Liver (tissue), 3 donors: ENCODE measurements around the gene DOK6.

Source experiments
- CTCF ChIP-seq: fragments of 150-350 bp; IDR thresholded peaks from 2 replicates; pipeline ENCODE4 v1.5.1; 2017; ENCODE audit warnings: improper control_type of control experiment, low read depth, low read length; ENCODE audit not compliant: missing input control
- EGR1 ChIP-seq, 2 donors: IDR thresholded peaks; 2 replicates each; pipeline ENCODE4 v1.6.1; 2016 to 2018; ENCODE audit warnings: antibody characterized with exemption in 2 of 2, low read depth in 2 of 2
- GABPA ChIP-seq, 2 donors: IDR thresholded peaks in 1 of 2; conservative IDR thresholded peaks in 1 of 2; 2 replicates each; pipeline ENCODE4 v1.6.1; 2016; ENCODE audit warnings: antibody characterized with exemption in 2 of 2, mild to moderate bottlenecking in 1 of 2, moderate library complexity in 1 of 2
- HNF4G ChIP-seq: IDR thresholded peaks from 2 replicates; pipeline ENCODE4 v1.6.1; 2016; ENCODE audit warnings: antibody characterized with exemption
- JUND ChIP-seq, 2 donors: IDR thresholded peaks; 2 replicates each; pipeline ENCODE4 v1.6.1; 2016; ENCODE audit warnings: antibody characterized with exemption in 2 of 2
- MAX ChIP-seq: IDR thresholded peaks from 2 replicates; pipeline ENCODE4 v1.6.1; 2016; ENCODE audit warnings: antibody characterized with exemption
- RAD21 ChIP-seq, 2 donors: IDR thresholded peaks; 2 replicates each; pipeline ENCODE4 v1.6.1; 2016; ENCODE audit warnings: antibody characterized with exemption in 2 of 2, mild to moderate bottlenecking in 2 of 2
- REST ChIP-seq: IDR thresholded peaks from 2 replicates; pipeline ENCODE4 v1.6.1; 2016; ENCODE audit warnings: antibody characterized with exemption, mild to moderate bottlenecking
- RXRA ChIP-seq, 2 donors: IDR thresholded peaks; 2 replicates each; pipeline ENCODE4 v1.6.1; 2017 to 2018; ENCODE audit warnings: antibody characterized with exemption in 2 of 2, mild to moderate bottlenecking in 1 of 2
- SP1 ChIP-seq: IDR thresholded peaks from 2 replicates; pipeline ENCODE4 v1.6.1; 2018; ENCODE audit warnings: antibody characterized with exemption, mild to moderate bottlenecking
- TAF1 ChIP-seq: conservative IDR thresholded peaks from 2 replicates; pipeline ENCODE4 v1.6.1; 2016; ENCODE audit warnings: antibody characterized with exemption, mild to moderate bottlenecking
- YY1 ChIP-seq: IDR thresholded peaks from 2 replicates; pipeline ENCODE4 v1.6.1; 2016; ENCODE audit warnings: antibody characterized with exemption, mild to moderate bottlenecking
- ZBTB33 ChIP-seq: IDR thresholded peaks from 2 replicates; pipeline ENCODE4 v1.6.1; 2016; ENCODE audit warnings: antibody characterized with exemption
- donor health status: healthy.
- donor health status: healthy.

DNA sequence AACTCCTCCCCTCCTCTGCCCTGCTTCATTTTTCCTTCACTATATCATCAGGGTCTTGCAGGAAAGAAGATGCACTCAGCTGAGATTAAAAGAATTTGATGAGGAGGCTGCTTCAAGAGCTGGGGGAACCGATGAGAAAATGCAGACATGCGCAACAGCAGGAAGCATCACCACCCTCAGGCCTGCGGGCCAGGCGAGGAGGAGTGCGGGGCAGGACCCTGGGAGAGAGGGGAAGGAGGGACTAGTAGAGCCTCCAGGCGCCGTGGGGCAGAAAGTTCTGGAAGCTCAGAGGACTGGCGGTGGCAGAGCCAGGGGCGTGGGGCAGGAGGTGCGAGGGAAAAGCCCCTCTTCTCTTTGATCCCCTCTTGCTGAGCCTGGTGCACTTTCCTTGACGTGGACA lies 438.8 kb downstream of the DOK6 start:
- TF ChIP-seq CTCF (no peak), RXRA (IDR thresholded peaks at IDR 0.05) (no peak), RAD21 (IDR thresholded peaks at IDR 0.05) (no peak), MAX (no peak), TAF1 (no peak), JUND (IDR thresholded peaks at IDR 0.05) (no peak), YY1 (no peak), SP1 (no peak), EGR1 (IDR thresholded peaks at IDR 0.05; ENCODE audit: low read depth in 2 of 2) (no peak), GABPA (IDR thresholded peaks at IDR 0.05 in 1 of 2, conservative IDR thresholded peaks at IDR 0.05 in 1 of 2) (no peak), REST (no peak), ZBTB33 (no peak), HNF4G (no peak)
